NCI-H1436 treated with DMSO at 0.1 percent for 48 hours (cell line): ENCODE data around the gene KAT7.

Experiments
- DNase-seq: peaks from one replicate; lab custom pipeline; 2025; lab: John Stamatoyannopoulos, UW

The KAT7 gene

GRCh38 chr17:49872754-49873377 is 84.4 kb downstream of the KAT7 start:
- DNase-seq: no peak

- DNase-seq: peak; percentile 79
Observed at GRCh38 chr17:49873466-49873865, 85.0 kb downstream of the KAT7 start.

- no peak for DNase-seq
Observed at GRCh38 chr17:49873926-49874325, 85.4 kb downstream of the KAT7 start.

- DNase-seq: no peak
Observed at GRCh38 chr17:49874911-49875310, 86.4 kb downstream of the KAT7 start.

- no peak for DNase-seq
Observed at GRCh38 chr17:49875685-49876084, 87.2 kb downstream of the KAT7 start.

GRCh38 chr17:49878931-49879904 is 90.7 kb downstream of the KAT7 start:
- no peak for DNase-seq

- peak; percentile 53 for DNase-seq
Observed at GRCh38 chr17:49880291-49881053, 92.0 kb downstream of the KAT7 start.

- no peak for DNase-seq
Observed at GRCh38 chr17:49881054-49881402, 92.5 kb downstream of the KAT7 start.

- DNase-seq: no peak
Observed at GRCh38 chr17:49882434-49882833, 94.0 kb downstream of the KAT7 start.
